Tibial artery (tissue), 4 donors: ENCODE results near the gene APCDD1L.

Experiments used
- DNase-seq, 2 donors: peaks; one replicate each; pipeline ENCODE4 v3.0.0-alpha.2; 2019
- H3K27ac ChIP-seq, 2 donors: fragments of 200-600 bp; sonication (generic) in 1 of 2; 1 replicate in 1 of 2; 2 replicates in 1 of 2; pipeline ENCODE4 v1.5.1; 2018 to 2019; ENCODE audit warnings: mild to moderate bottlenecking in 1 of 2
- H3K27me3 ChIP-seq, 2 donors: fragments of 200-600 bp; sonication (generic) in 1 of 2; one replicate each; pipeline versions ENCODE4 v1.5.1 to v1.6.0; 2016 to 2019
- H3K36me3 ChIP-seq, 3 donors: fragments of 200-600 bp; sonication (generic) in 2 of 3; one replicate each; pipeline ENCODE4 v1.5.1; 2016 to 2019; ENCODE audit warnings: mild to moderate bottlenecking in 2 of 3
- H3K4me1 ChIP-seq, 4 donors: fragments of 200-600 bp; sonication (generic) in 2 of 4; 1 replicate in 3 of 4; 2 replicates in 1 of 4; pipeline ENCODE4 v1.5.1; 2016 to 2019
- H3K4me3 ChIP-seq, 2 donors: fragments of 200-600 bp; sonication (generic) in 1 of 2; 1 replicate in 1 of 2; 2 replicates in 1 of 2; pipeline ENCODE4 v1.5.1; 2018 to 2019; ENCODE audit warnings: mild to moderate bottlenecking in 2 of 2
- H3K9me3 ChIP-seq, 3 donors: fragments of 200-600 bp; sonication (generic) in 1 of 3; one replicate each; pipeline ENCODE4 v1.5.1; 2016 to 2019
- intact Hi-C: fragments of 100-400 bp; cut with DNase I; formaldehyde crosslinking; loops from one replicate; pipeline ENCODE4 v1.15.0; 2023; ENCODE audit warnings: low total_unique reads
- TF ChIP-seq, protein P1 (sequence below), 2 experiments: fragments of 200-600 bp in 1 of 2; fragments of 450-650 bp in 1 of 2; IDR thresholded peaks; one replicate each; pipeline ENCODE4 v1.5.1; 2017 to 2019; ENCODE audit warnings: antibody characterized with exemption in 2 of 2, mild to moderate bottlenecking in 1 of 2, moderate library complexity in 1 of 2

The APCDD1L gene

DNA sequence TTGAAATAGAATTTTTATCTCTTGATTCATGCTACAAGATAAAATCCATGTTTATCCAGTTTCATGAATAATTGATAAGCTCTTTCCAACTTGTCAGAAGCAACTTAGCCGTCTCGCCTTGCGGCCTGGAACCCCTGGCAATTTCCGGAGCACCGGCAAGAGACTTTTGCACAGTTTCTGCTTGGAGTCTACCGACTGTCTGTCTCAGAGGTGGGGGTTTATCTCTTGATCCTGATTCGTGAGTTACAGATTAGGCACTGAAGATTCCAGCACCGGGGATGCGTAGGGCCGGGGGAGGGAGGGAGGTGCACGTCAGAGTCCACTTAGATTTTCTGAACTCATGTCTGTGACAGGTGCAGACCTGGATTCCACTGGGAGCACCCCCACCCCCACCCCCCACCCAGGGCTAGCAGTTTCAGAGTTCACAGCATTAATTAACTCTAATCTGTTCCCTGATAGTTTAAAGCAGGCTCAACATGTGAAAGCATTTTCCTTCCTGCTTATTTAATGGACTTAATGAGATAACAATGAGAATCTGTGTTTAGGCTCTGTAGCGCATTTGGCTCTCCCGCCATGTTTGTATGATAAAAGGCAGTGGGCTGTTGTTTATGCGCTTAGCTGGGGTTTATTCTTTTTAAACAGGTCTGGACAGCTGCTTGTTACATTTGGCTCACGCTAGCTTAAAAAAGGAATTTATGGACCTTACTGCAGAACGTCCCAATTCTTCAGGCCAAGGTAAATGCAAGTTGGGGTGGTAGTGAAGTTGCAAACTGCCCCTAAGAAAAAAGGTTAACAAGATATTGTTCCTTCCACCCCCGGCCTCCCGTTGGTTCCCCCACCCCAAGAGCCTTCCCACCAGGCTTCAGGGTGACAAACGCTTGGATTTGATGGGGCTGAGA is 8.1 kb upstream of the APCDD1L start:
- Histone ChIP-seq H3K9me3 (peaks cover 0 to 20% (median 0%) of the 10 kb centered on the region in 3 donors), H3K27me3 (no peaks in the 10 kb centered on the region), H3K4me1 (no peaks in the 10 kb centered on the region), H3K36me3 (no peaks in the 10 kb centered on the region), H3K4me3 (no peak overlapping the region), H3K27ac (no peak overlapping the region)
- DNase-seq, result no peak
- intact Hi-C loops, result no loop called here
- TF ChIP-seq, protein P1, sequence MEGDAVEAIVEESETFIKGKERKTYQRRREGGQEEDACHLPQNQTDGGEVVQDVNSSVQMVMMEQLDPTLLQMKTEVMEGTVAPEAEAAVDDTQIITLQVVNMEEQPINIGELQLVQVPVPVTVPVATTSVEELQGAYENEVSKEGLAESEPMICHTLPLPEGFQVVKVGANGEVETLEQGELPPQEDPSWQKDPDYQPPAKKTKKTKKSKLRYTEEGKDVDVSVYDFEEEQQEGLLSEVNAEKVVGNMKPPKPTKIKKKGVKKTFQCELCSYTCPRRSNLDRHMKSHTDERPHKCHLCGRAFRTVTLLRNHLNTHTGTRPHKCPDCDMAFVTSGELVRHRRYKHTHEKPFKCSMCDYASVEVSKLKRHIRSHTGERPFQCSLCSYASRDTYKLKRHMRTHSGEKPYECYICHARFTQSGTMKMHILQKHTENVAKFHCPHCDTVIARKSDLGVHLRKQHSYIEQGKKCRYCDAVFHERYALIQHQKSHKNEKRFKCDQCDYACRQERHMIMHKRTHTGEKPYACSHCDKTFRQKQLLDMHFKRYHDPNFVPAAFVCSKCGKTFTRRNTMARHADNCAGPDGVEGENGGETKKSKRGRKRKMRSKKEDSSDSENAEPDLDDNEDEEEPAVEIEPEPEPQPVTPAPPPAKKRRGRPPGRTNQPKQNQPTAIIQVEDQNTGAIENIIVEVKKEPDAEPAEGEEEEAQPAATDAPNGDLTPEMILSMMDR (IDR thresholded peaks at IDR 0.05), result no peak

DNA sequence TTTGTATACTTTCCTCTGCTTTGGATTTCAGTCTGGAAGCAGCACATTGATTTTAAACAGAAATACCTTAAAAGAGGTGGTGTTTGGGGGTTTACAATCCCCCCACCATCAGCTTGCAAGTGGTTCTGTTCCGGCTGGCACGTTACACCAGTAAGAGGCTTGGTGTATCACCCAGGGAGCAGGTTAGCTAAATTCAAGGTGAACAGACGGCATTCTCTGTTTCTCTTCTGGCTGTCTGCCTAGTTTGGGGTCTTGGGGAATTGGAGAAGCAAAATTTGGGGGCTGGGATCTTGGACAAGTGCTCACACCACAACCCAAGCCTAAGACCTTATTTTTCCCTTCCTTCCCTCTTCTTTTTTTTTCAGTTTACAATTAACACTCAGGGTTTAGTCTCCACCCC is 7.5 kb upstream of the APCDD1L start:
- no peak for DNase-seq
- intact Hi-C loops, result no loop called here
- Histone ChIP-seq H3K9me3 (peaks cover 0 to 17% (median 0%) of the 10 kb centered on the region in 3 donors), H3K36me3 (no peaks in the 10 kb centered on the region), H3K27ac (no peak overlapping the region), H3K27me3 (no peaks in the 10 kb centered on the region), H3K4me1 (no peaks in the 10 kb centered on the region), H3K4me3 (no peak overlapping the region)
- TF ChIP-seq, protein P1 (IDR thresholded peaks at IDR 0.05), result no peak

DNA sequence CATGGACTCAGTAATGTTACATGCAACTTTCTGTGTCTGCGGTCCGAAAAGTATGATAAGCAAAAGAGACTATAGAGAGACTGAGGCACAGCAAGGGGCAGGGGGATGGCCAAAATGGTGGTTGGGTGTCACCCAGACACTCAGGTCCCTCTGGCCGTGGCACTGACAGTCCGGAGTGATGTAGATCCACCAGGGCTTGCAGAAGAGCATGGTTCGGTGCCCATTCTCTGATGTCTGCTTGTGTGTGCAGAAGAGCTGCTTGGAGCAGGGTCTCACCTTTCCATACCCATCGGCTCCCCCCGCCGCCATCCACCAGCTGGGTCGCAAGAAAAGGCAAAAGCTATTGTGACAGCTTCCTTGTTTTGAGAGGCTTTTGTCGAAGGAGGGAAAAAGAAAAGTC is 6.6 kb upstream of the APCDD1L start:
- no peak for DNase-seq
- no peaks in the 10 kb centered on the region for H3K36me3 ChIP-seq
- TF ChIP-seq, protein P1 (IDR thresholded peaks at IDR 0.05), result no peak
- H3K27ac ChIP-seq, result no peak overlapping the region
- H3K4me3 ChIP-seq, result no peak overlapping the region
- H3K9me3 ChIP-seq, result peaks cover 0 to 15% (median 0%) of the 10 kb centered on the region in 3 donors
- no peaks in the 10 kb centered on the region for H3K4me1 ChIP-seq
- intact Hi-C loops, result no loop called here
- H3K27me3 ChIP-seq, result no peaks in the 10 kb centered on the region

DNA sequence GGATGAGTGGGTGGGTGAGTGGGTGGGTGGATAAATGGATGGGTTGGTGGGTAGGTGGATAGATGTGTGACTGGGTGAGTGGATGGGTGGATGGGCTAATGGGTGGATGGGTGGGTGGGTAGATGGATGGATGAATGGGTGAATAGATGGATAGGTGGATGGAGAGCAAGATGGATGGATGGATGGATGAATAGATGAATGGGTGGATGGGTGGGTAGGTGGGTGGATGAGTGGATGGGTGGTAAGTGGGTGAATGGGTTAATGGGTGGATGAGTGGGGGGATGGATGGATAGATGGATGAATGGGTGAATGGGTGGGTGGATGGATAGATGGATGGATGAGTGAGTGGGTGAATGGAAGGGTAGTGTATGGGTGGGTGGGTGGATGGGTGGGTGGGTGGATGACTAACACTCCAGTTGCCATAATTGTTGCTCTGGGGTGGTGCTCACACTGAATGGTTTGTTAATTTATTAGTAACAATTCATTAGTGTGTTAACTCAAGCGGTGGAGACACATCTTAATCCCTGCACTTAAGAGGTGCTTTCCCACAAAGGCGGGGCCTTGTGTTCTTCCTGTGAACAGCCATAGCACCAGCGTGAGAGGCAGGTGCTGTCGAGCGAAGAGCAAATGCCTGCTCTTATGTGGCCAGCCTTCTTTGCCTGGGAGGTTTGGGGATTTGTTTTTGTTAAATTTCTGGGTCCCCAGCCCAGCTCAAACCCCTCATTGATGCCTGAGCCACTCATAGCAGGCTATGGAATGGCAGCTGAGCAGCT is 4.9 kb upstream of the APCDD1L start:
- Histone ChIP-seq H3K4me1 (peaks cover 0 to 3% (median under 1%) of the 10 kb centered on the region in 4 donors), H3K27me3 (no peaks in the 10 kb centered on the region), H3K36me3 (no peaks in the 10 kb centered on the region), H3K27ac (no peak overlapping the region), H3K4me3 (no peak overlapping the region), H3K9me3 (peaks cover 0 to under 1% (median 0%) of the 10 kb centered on the region in 3 donors)
- TF ChIP-seq, protein P1 (IDR thresholded peaks at IDR 0.05), result no peak
- no peak for DNase-seq
- intact Hi-C loops, result no loop called here

DNA sequence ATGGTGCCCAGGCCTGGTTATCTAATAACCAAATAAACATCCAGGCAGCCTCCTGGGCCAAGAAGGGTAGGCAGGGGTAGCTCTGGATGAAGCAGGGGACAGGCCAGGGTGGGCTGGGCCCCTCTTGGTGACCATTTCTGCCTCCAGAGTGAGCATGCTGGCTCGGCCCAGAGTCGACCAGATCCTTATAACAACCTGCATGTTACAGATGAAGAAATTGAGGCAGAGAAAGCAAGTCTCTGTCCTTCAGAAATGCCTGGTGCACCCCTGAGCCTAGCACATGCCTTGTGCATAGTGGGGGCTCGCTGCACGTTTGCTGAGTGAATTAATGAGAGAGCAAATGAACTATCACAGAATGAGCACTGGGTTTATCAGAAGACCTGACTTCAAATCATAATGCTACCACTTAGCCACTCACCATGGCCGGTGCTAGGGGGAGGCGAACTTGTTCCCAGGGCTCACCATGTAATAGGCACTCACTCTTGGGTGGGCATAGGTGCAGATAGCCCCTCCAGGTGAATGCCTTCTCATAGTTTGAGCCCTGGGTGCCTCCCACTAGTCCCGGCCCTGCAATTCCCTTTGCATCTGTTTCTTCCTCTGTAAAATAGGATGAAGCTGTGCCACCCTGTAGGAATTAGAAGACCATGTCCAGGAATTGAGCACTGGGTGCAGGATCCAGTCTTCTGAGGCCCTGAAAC is 3.8 kb upstream of the APCDD1L start:
- TF ChIP-seq, protein P1 (IDR thresholded peaks at IDR 0.05), result no peak
- Histone ChIP-seq H3K4me1 (peaks cover 0 to 14% (median 8%) of the 10 kb centered on the region in 4 donors), H3K27ac (no peak overlapping the region), H3K27me3 (peaks cover 0 to 7% of the 10 kb centered on the region in 2 donors), H3K9me3 (no peaks in the 10 kb centered on the region), H3K4me3 (no peak overlapping the region), H3K36me3 (no peaks in the 10 kb centered on the region)
- DNase-seq, result no peak
- intact Hi-C loops, result no loop called here
